IMR-90 (cell line): Measurements from ENCODE around the gene PAGE2. TPM values are rescaled to one million over a fixed set of nuclear protein-coding genes. Genes with fewer than 3 reads are reported as not detected.

ENCODE experiments used
- ATAC-seq: fragments of 200-7000 bp; cut with Tn5 transposase; 2 replicates; pipeline ENCODE4 v1.9.1; 2020; ENCODE audit warnings: low read depth, mild to moderate bottlenecking, moderate library complexity
- BruUV-seq: library from RNA; stranded (reverse); fragments of 400-500 nt; replicated peaks from 2 replicates; lab custom pipeline; 2021; lab: Mats Ljungman, UMichigan
- CTCF ChIA-PET: fragments of 300-600 bp; formaldehyde crosslinking; extraction: SDS; loops from one replicate; lab custom pipeline; 2021; ENCODE audit warnings: antibody characterized with exemption; lab: Yijun Ruan, JAX
- POLR2A ChIA-PET: fragments of 300-600 bp; sonication (Branson Sonifier 250); formaldehyde crosslinking; loops from one replicate; lab custom pipeline; 2022; ENCODE audit warnings: antibody characterized with exemption; ENCODE audit not compliant: unreplicated experiment; lab: Charles Lee
- DNase-seq: peaks from one replicate; pipeline ENCODE4 v3.0.0; 2013
- H2AFZ ChIP-seq: replicated peaks from 2 replicates; pipeline ENCODE3; 2013; ENCODE audit warnings: low read length, mild to moderate bottlenecking; ENCODE audit not compliant: poor library complexity
- H2AK5ac ChIP-seq: 2 replicates; pipeline ENCODE4 v1.6.1; 2013; ENCODE audit warnings: low read depth, low read length, inconsistent platforms
- H2AK9ac ChIP-seq: replicated peaks from 2 replicates; pipeline ENCODE3; 2013; ENCODE audit warnings: mild to moderate bottlenecking, low read depth, low read length, moderate library complexity; ENCODE audit not compliant: poor library complexity
- H2BK120ac ChIP-seq: 2 replicates; pipeline ENCODE4 v1.6.1; 2013; ENCODE audit warnings: low read depth, low read length, inconsistent platforms
- H2BK15ac ChIP-seq: 3 replicates; pipeline ENCODE4 v1.6.1; 2013; ENCODE audit warnings: low read depth, low read length, inconsistent platforms
- H2BK20ac ChIP-seq: 2 replicates; pipeline ENCODE4 v1.6.1; 2013; ENCODE audit warnings: low read depth, mild to moderate bottlenecking, inconsistent platforms, low read length, moderate library complexity
- H2BK5ac ChIP-seq: 2 replicates; pipeline ENCODE4 v1.6.1; 2013; ENCODE audit warnings: mild to moderate bottlenecking, low read depth, low read length, inconsistent platforms; ENCODE audit not compliant: poor library complexity, severe bottlenecking
- H3K14ac ChIP-seq: replicated peaks from 2 replicates; pipeline ENCODE4 v1.6.1; 2013; ENCODE audit warnings: low read depth, low read length, inconsistent platforms
- H3K18ac ChIP-seq: 2 replicates; pipeline ENCODE4 v1.6.1; 2013; ENCODE audit warnings: low read depth, low read length, control low read depth
- H3K23ac ChIP-seq: 2 replicates; pipeline ENCODE4 v1.6.1; 2013; ENCODE audit warnings: low read depth, low read length, inconsistent platforms
- H3K27ac ChIP-seq: 2 replicates; pipeline ENCODE4 v1.5.1; 2013; ENCODE audit warnings: mild to moderate bottlenecking, control low read depth, low read length; ENCODE audit not compliant: insufficient read depth
- H3K27me3 ChIP-seq: 2 replicates; pipeline ENCODE4 v1.6.1; 2013; ENCODE audit warnings: low read length; ENCODE audit not compliant: control insufficient read depth, insufficient read depth
- H3K36me3 ChIP-seq: 2 replicates; pipeline ENCODE4 v1.6.1; 2013; ENCODE audit warnings: low read length, mixed read lengths; ENCODE audit not compliant: control insufficient read depth, insufficient read depth
- H3K4ac ChIP-seq: 2 replicates; pipeline ENCODE4 v1.6.1; 2013; ENCODE audit warnings: low read depth, low read length, inconsistent platforms
- H3K4me1 ChIP-seq: 2 replicates; pipeline ENCODE4 v1.6.1; 2013; ENCODE audit warnings: low read length, mixed read lengths; ENCODE audit not compliant: control insufficient read depth, insufficient read depth
- H3K4me2 ChIP-seq: 2 replicates; pipeline ENCODE4 v1.6.1; 2013; ENCODE audit warnings: low read depth, mild to moderate bottlenecking, control low read depth, low read length, moderate library complexity
- H3K4me3 ChIP-seq: 2 replicates; pipeline ENCODE4 v1.5.1; 2013; ENCODE audit warnings: low read depth, mild to moderate bottlenecking, control low read depth, low read length, moderate library complexity; ENCODE audit not compliant: insufficient read depth
- H3K56ac ChIP-seq: 2 replicates; pipeline ENCODE4 v1.6.1; 2013; ENCODE audit warnings: low read length, inconsistent platforms; ENCODE audit not compliant: insufficient read depth; ENCODE audit errors: extremely low read depth
- H3K79me1 ChIP-seq, 2 experiments: 2 replicates each; pipeline ENCODE4 v1.6.1; 2013; ENCODE audit warnings: low read length in 2 of 2, inconsistent platforms in 1 of 2, low read depth in 1 of 2
- H3K9ac ChIP-seq: 2 replicates; pipeline ENCODE4 v1.6.1; 2013; ENCODE audit warnings: low read depth, low read length, control low read depth
- H3K9me1 ChIP-seq: 2 replicates; pipeline ENCODE4 v1.6.1; 2013; ENCODE audit warnings: low read length, inconsistent platforms; ENCODE audit not compliant: insufficient read depth
- H3K9me3 ChIP-seq: 2 replicates; pipeline ENCODE4 v1.6.1; 2013; ENCODE audit warnings: low read length; ENCODE audit not compliant: control insufficient read depth, insufficient read depth
- H4K20me1 ChIP-seq: 2 replicates; pipeline ENCODE4 v1.6.1; 2013; ENCODE audit warnings: low read length, inconsistent platforms; ENCODE audit not compliant: insufficient read depth
- H4K5ac ChIP-seq: 2 replicates; pipeline ENCODE4 v1.6.1; 2013; ENCODE audit warnings: mild to moderate bottlenecking, low read depth, low read length, control low read depth
- H4K8ac ChIP-seq, 2 experiments: 2 replicates each; pipeline ENCODE4 v1.6.1; 2013; ENCODE audit warnings: low read depth in 2 of 2, low read length in 2 of 2, control low read depth in 1 of 2, inconsistent platforms in 1 of 2
- H4K91ac ChIP-seq: 2 replicates; pipeline ENCODE4 v1.6.1; 2013; ENCODE audit warnings: low read depth, low read length, inconsistent platforms; ENCODE audit not compliant: insufficient read depth
- CTCF ChIP-seq: conservative IDR thresholded peaks from 2 replicates; pipeline ENCODE4 v1.5.1; 2012; ENCODE audit warnings: mild to moderate bottlenecking, low read depth, low read length, improper control_type of control experiment
- ELK1 ChIP-seq: fragments of 150-350 bp; IDR thresholded peaks from 2 replicates; pipeline ENCODE4 v1.6.1; 2016; ENCODE audit warnings: low read depth, mild to moderate bottlenecking, low read length, moderate library complexity, borderline replicate concordance
- FOS ChIP-seq: fragments of 150-350 bp; IDR thresholded peaks from 2 replicates; pipeline ENCODE4 v1.6.1; 2016; ENCODE audit warnings: low read depth, low read length
- MAFK ChIP-seq: IDR thresholded peaks from 2 replicates; pipeline ENCODE4 v1.6.1; 2012; ENCODE audit warnings: low read depth, low read length, improper control_type of control experiment
- MAZ ChIP-seq: IDR thresholded peaks from 2 replicates; pipeline ENCODE4 v1.6.1; 2012; ENCODE audit warnings: low read depth, mild to moderate bottlenecking, low read length, improper control_type of control experiment, moderate library complexity, borderline replicate concordance
- POLR2A ChIP-seq: IDR thresholded peaks from 2 replicates; pipeline ENCODE4 v1.6.1; 2012; ENCODE audit warnings: mild to moderate bottlenecking, low read depth, low read length
- SMC3 ChIP-seq: fragments of 150-350 bp; IDR thresholded peaks from 2 replicates; pipeline ENCODE4 v1.6.1; 2016; ENCODE audit warnings: low read depth, mild to moderate bottlenecking, antibody characterized with exemption, low read length, moderate library complexity
- dilution Hi-C: fragments of 300-500 bp; cut with HindIII; formaldehyde crosslinking; loops from one replicate; pipeline ENCODE4 v1.14.3; 2018; ENCODE audit warnings: low sequenced_read_pairs; ENCODE audit not compliant: unreplicated experiment
- in situ Hi-C: fragments of 300-500 bp; cut with MboI; formaldehyde crosslinking; loops from 3 replicates; pipeline ENCODE4 v1.14.3; 2019; ENCODE audit warnings: low sequenced_read_pairs, inconsistent platforms, mixed read lengths
- intact Hi-C: fragments of 100-400 bp; cut with micrococcal nuclease; formaldehyde crosslinking; loops from 2 replicates; pipeline ENCODE4 v1.10.0; 2022
- polyA plus RNA-seq, 3 experiments: library from polyadenylated mRNA; depleted of rRNA; stranded (reverse); fragments of >200 nt; gene quantifications; 2 replicates each; pipeline ENCODE4 v1.2.3, GENCODE V29; 2012; ENCODE audit warnings: low replicate concordance in 1 of 3
- total RNA-seq: library from RNA; depleted of rRNA; stranded (reverse); fragments of >200 nt; gene quantifications from 2 replicates; pipeline ENCODE4 v1.2.3, GENCODE V29; 2012

The PAGE2 gene
- total and polyA plus RNA-seq, 2 of the 4 experiments (the other 2 are of a cell fraction), result not detected

DNA sequence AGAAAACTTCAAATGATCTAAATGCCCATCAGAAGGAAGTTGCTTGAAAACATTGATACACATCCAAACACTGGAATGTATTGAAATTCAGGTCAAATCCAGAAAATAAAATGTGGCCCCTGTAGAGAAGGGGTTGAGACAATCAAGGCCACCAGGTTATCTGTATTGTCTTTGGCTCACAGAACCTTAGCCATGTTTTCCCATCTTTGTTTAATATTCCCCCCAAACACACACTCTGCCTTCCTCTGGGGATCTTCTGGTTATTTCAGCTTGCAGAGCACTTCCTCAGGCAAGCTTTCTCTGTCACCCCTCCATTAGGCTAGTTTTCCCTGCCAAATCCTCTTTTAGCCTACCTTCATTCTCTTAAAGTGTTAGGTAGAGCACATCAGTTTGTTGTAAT, 30.5 kb downstream of the PAGE2 start:
- no peak overlapping the region for H4K91ac ChIP-seq
- CTCF ChIA-PET, result no interaction called here
- H2AK5ac ChIP-seq, result no peak overlapping the region
- BruUV-seq, result no TSS peak
- no peaks in the 10 kb centered on the region for H3K4me1 ChIP-seq
- no peaks in the 10 kb centered on the region for H3K79me1 ChIP-seq
- H3K27ac ChIP-seq, result no peak overlapping the region
- intact Hi-C loops, result no loop called here
- H4K20me1 ChIP-seq, result no peaks in the 10 kb centered on the region
- no peak overlapping the region for H2BK120ac ChIP-seq
- POLR2A ChIA-PET, result no interaction called here
- no peak overlapping the region for H4K8ac ChIP-seq
- H2AK9ac ChIP-seq, result no peak overlapping the region
- peaks cover 8% of the 10 kb centered on the region for H3K27me3 ChIP-seq
- ATAC-seq (no peak), DNase-seq (no peak)
- no peak overlapping the region for H2BK5ac ChIP-seq
- no peak overlapping the region for H3K23ac ChIP-seq
- H2BK15ac ChIP-seq, result no peak overlapping the region
- dilution Hi-C loops, result no loop called here
- H4K5ac ChIP-seq, result no peak overlapping the region
- H3K36me3 ChIP-seq, result no peaks in the 10 kb centered on the region
- H3K4ac ChIP-seq, result no peak overlapping the region
- H3K4me2 ChIP-seq, result no peak overlapping the region
- no peak overlapping the region for H2AFZ ChIP-seq
- in situ Hi-C loops, result no loop called here
- TF ChIP-seq POLR2A, result no peak
- no peak for TF ChIP-seq FOS
- TF ChIP-seq MAZ, result no peak
- no peak for TF ChIP-seq MAFK
- no peak for TF ChIP-seq CTCF
- TF ChIP-seq ELK1, result no peak
- TF ChIP-seq SMC3, result no peak
- no peaks in the 10 kb centered on the region for H3K9me3 ChIP-seq
- no peaks in the 10 kb centered on the region for H3K9me1 ChIP-seq
- no peak overlapping the region for H3K4me3 ChIP-seq
- H3K56ac ChIP-seq, result no peak overlapping the region
- H3K18ac ChIP-seq, result no peak overlapping the region
- no peak overlapping the region for H3K14ac ChIP-seq
- H2BK20ac ChIP-seq, result no peak overlapping the region
- no peak overlapping the region for H3K9ac ChIP-seq
